Calu3 (cell line): ENCODE measurements around the gene PHC3. TPM values are rescaled to one million over a fixed set of nuclear protein-coding genes. Genes with fewer than 3 reads are reported as not detected.
"Not testable (repeated sequence)": the region's sequence is repeated elsewhere in the genome, so short reads cannot be mapped to it uniquely, and the experiment has no call there.

Experiments used
- BruUV-seq: library from RNA; stranded (reverse); fragments of 400-500 nt; replicated peaks from 2 replicates; lab custom pipeline; 2021; lab: Mats Ljungman, UMichigan
- CTCF ChIA-PET: fragments of 300-600 bp; sonication (Branson Sonifier 250); formaldehyde crosslinking; loops from one replicate; lab custom pipeline; 2022; ENCODE audit warnings: antibody characterized with exemption; lab: Charles Lee
- DNase-seq: peaks from one replicate; pipeline ENCODE4 v3.0.0; 2022
- H3K27ac Mint-ChIP-seq: one replicate; pipeline ENCODE4 v1.8.0; 2022; ENCODE audit warnings: mixed read lengths; ENCODE audit not compliant: unreplicated experiment
- H3K27me3 Mint-ChIP-seq: one replicate; pipeline ENCODE4 v1.8.0; 2022; ENCODE audit warnings: mixed read lengths; ENCODE audit not compliant: unreplicated experiment
- H3K36me3 Mint-ChIP-seq: one replicate; pipeline ENCODE4 v1.8.0; 2022; ENCODE audit warnings: mild to moderate bottlenecking, moderate library complexity, mixed read lengths; ENCODE audit not compliant: insufficient read depth, unreplicated experiment
- H3K4me1 Mint-ChIP-seq: one replicate; pipeline ENCODE4 v1.8.0; 2022; ENCODE audit warnings: mild to moderate bottlenecking, low read depth, mixed read lengths; ENCODE audit not compliant: unreplicated experiment
- H3K4me3 Mint-ChIP-seq: one replicate; pipeline ENCODE4 v1.8.0; 2022; ENCODE audit warnings: mild to moderate bottlenecking, low read depth, moderate library complexity, mixed read lengths; ENCODE audit not compliant: unreplicated experiment
- H3K9me3 Mint-ChIP-seq: one replicate; pipeline ENCODE4 v1.8.0; 2022; ENCODE audit warnings: low read depth, mixed read lengths; ENCODE audit not compliant: unreplicated experiment
- CTCF ChIP-seq: fragments of 200-600 bp; IDR thresholded peaks from one replicate; pipeline ENCODE4 v1.8.0; 2022; ENCODE audit warnings: antibody characterized with exemption; ENCODE audit not compliant: unreplicated experiment
- intact Hi-C: fragments of 100-400 bp; cut with micrococcal nuclease; formaldehyde crosslinking; loops from one replicate; pipeline ENCODE4 v1.10.0; 2022; ENCODE audit not compliant: unreplicated experiment
- total RNA-seq: library from RNA; stranded (reverse); gene quantifications from 2 replicates; pipeline ENCODE4 v1.2.3, GENCODE V29; 2022

PHC3 gene
- total RNA-seq, 1 experiment from 2014 or later = 113 TPM

GRCh38 chr3:170200987-170201386, 19.5 kb upstream of the PHC3 start:
- intact Hi-C loops = no loop called here
- Mint-ChIP-seq H3K9me3 (no peaks in the 10 kb centered on the region), H3K27ac (peak overlapping the region; percentile 34), H3K27me3 (no peaks in the 10 kb centered on the region), H3K36me3 (no peaks in the 10 kb centered on the region), H3K4me1 (peaks cover 28% of the 10 kb centered on the region), H3K4me3 (no peak overlapping the region)
- TF ChIP-seq CTCF = no peak
- no peak for DNase-seq
- CTCF ChIA-PET = interaction anchor here (0.7 kb wide), 1 partner anchor 23 kb away, joined by 4 read pairs; no protein-coding TSS in a partner anchor
- BruUV-seq = no TSS peak

GRCh38 chr3:170196833-170197232, 15.3 kb upstream of the PHC3 start:
- H3K27ac Mint-ChIP-seq = peak overlapping the region; percentile 46
- no peak for TF ChIP-seq CTCF
- intact Hi-C loops = no loop called here
- H3K4me3 Mint-ChIP-seq = no peak overlapping the region
- DNase-seq = peak; percentile 43
- H3K9me3 Mint-ChIP-seq = no peaks in the 10 kb centered on the region
- H3K36me3 Mint-ChIP-seq = no peaks in the 10 kb centered on the region
- BruUV-seq = no TSS peak
- CTCF ChIA-PET = no interaction called here
- H3K4me1 Mint-ChIP-seq = peaks cover 26% of the 10 kb centered on the region
- H3K27me3 Mint-ChIP-seq = no peaks in the 10 kb centered on the region

GRCh38 chr3:170195759-170196158, 14.2 kb upstream of the PHC3 start:
- H3K9me3 Mint-ChIP-seq, H3K36me3 Mint-ChIP-seq, intact Hi-C loops, BruUV-seq, H3K27me3 Mint-ChIP-seq, CTCF ChIA-PET, DNase-seq: not testable (repeated sequence)
- Mint-ChIP-seq H3K4me3 (peak overlapping the region; percentile 15), H3K4me1 (peaks cover 26% of the 10 kb centered on the region), H3K27ac (peak overlapping the region; percentile 51)

GRCh38 chr3:170189398-170190256, 8.1 kb upstream of the PHC3 start:
- Mint-ChIP-seq H3K27me3 (no peaks in the 10 kb centered on the region), H3K9me3 (no peaks in the 10 kb centered on the region), H3K27ac (no peak overlapping the region), H3K36me3 (no peaks in the 10 kb centered on the region), H3K4me3 (no peak overlapping the region), H3K4me1 (peaks cover 13% of the 10 kb centered on the region)
- no TSS peak for BruUV-seq
- no peak for DNase-seq
- intact Hi-C loops = loop anchor here (2.0 to 5.0 kb wide), 3 partner anchors 69 to 221 kb away; no protein-coding TSS in a partner anchor
- TF ChIP-seq CTCF = no peak
- CTCF ChIA-PET = interaction anchor here (0.7 to 1.2 kb wide), 3 partner anchors 33 to 69 kb away, joined by 3 to 4 read pairs (median 3); partner anchors contain the start of gene PRKCI
